HG03575 (cell line): ENCODE results near the gene SLC4A2.
"Not testable (repeated sequence)": the region's sequence is repeated elsewhere in the genome, so short reads cannot be mapped to it uniquely, and the experiment has no call there.

Experiments
- ATAC-seq: cut with Tn5 transposase; IDR thresholded peaks from one replicate; pipeline ENCODE4 v1.9.1; 2021; ENCODE audit not compliant: unreplicated experiment, insufficient number of reproducible peaks, low FRiP score; ENCODE audit errors: extremely low read depth

The SLC4A2 gene

DNA sequence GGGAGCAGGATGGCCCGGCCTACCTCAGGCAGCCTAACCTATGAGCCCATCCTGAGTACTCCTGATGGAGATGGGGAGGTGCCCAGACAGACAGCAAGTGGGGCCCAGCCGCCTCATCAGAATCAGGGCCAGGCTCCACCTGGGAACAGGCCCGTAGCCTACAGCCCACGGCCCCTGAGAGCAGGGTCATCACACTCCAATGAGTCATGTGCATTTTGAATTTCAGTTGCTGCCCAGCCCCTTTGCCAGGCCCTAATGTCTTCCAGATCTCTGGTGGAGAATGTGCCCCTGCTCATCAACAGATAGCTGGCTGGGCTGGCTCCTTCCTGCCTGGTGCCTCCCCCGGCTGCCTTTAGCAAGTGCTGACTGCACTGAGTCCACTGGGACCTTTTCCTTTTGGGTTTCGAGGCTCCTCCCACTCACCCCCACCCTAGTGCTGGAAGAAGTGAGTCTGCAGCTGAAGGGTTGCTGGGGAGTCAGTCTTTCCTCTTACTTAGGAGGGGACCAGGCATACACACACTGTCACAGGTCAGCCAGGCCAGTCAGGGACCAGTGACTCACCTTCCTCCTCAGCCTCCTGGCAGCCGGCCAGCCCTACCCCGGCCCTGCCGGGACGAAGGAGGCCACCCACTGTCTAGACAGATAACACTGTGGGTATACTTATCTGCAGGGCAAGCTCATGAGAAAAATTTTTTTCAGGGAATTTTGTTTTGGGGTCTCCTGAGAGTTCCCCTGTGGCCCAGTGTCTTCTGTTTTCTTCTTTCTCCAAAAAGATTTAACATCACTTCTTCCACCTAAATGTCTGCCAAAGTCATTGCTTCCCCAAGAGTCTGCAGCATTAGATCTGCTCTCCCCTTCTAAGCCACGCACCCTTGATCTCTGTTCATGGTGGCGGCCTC, 20.2 kb upstream of the SLC4A2 start:
- no peak for ATAC-seq

DNA sequence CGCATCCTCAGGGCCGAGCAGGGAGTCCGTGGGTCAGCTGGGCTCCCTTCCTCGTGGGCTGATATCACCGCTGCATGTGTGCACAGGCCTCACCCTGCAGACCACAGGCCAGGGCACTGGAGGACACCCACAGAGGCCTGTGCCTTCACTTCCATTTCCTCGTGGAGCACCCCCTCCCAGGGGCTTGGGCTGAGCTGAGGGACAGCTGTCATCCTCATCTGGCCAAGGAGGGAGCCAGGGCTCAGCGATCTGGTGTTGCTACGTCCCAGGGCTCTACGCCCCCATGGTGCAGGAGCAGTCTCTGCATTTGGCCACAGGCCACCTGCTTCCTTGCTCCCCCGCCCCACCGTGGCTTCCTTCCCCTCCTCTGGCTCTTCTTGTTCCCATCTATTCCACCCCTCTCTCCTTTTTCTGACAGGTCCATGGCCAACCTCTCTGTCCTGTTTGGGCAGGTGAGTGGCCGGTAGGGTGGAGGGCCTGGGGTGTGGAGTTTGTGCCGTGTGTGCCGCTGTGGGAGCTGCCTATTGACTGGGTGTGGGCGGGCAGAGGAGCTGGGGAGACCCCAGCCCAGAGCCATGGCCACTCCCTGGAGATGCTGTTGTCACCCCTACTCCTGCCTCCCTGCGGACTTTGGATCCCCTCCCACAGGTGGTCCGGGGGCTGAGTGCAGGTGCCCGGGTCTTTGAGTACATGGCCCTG, 19.4 kb upstream of the SLC4A2 start:
- no peak for ATAC-seq

DNA sequence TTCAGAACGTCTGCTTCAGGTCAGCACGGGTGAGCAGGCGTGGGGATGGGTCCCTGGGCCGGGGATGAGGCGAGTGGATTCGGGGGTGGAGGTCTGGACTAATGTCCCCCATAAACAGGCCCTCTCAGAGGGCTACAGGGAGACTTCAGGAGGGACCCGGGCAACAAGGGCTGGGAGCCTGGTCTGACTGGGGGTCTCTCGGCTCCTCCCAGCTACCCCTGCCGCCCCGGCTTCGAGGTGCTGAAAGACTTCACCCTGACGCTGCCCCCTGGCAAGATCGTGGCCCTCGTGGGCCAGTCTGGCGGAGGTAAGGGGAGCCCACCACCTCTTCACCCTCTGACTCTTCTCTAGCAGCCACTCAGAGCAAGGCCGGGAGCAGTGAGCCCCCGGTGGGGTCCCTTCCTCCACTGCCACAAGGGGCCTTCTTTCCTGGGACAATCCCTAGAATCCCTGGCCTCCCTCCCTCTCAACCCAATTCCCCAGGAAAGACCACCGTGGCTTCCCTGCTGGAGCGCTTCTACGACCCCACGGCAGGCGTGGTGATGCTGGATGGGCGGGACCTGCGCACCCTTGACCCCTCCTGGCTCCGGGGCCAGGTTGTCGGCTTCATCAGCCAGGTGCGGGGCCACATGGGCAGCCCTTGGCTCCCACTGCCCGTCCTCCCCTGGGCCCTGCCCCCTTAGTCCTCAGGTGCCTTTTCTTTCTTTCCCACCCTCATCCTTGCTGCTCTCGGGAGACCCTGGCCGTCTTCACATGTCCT, 18.6 kb upstream of the SLC4A2 start:
- no peak for ATAC-seq

DNA sequence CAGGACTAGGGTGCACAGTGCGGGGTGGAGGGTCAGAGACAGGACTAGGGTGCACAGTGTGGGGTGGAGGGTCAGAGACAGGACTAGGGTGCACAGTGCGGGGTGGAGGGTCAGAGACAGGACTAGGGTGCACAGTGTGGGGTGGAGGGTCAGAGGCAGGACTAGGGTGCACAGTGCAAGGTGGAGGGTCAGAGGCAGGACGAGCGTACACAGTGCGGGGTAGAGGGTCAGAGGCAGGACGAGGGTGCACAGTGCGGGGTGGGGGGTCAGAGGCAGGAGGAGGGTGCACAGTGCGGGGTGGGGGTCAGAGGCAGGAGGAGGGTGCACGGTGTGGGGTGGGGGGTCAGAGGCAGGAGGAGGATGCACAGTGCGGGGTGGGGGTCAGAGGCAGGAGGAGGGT, 15.9 kb upstream of the SLC4A2 start:
- not testable (repeated sequence) for ATAC-seq

DNA sequence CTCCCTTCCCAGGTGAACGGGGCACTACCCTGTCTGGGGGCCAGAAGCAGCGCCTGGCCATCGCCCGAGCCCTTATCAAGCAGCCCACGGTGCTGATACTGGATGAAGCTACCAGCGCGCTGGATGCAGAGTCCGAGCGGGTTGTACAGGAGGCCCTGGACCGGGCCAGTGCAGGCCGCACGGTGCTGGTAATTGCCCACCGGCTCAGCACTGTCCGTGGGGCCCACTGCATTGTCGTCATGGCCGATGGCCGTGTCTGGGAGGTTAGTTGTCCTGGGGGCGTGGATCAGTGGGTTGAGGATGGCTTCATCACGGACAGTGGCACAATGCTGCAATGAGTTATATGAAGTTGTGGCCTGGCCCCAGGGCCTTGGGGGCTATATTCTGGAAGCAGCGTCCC, 15.4 kb upstream of the SLC4A2 start:
- ATAC-seq = no peak

DNA sequence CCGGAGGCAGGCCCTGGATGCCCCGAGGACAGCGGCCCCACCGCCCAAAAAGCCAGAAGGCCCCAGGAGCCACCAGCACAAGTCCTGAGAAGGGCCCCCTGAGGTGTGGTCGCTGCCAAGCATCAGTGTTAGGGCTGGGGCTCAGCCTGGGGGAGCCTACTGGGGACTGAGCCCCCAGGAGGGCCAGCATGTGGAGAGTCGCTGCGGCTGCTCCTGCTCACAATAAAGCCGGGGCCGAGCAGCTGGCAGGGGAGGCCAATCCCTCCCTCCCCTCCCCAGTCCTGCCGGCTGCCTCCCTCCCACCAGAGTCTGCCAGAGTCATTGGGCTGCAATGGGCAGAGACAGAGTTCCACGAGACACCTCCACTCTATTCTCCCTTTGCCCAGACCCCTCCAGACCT, 14.1 kb upstream of the SLC4A2 start:
- no peak for ATAC-seq

DNA sequence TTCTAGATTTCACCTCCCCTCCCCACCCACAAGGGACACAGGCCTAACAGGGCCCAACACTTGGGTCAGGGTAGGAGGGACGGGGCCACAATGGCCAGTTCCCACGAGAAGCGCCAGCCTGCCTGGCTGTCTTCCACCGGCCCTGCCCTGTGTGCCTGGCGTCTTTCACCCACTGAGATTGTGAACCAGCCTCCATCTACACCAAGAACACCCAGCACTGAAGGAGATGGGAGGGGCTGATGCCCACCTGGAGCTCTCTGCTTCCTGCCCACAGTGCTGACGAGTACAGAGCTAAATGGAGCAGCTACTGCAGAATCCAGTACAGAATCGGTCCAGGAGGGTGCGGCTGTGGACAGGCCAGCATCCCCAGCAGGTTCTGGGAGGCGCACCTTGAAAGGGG, 13.4 kb upstream of the SLC4A2 start:
- ATAC-seq = no peak

DNA sequence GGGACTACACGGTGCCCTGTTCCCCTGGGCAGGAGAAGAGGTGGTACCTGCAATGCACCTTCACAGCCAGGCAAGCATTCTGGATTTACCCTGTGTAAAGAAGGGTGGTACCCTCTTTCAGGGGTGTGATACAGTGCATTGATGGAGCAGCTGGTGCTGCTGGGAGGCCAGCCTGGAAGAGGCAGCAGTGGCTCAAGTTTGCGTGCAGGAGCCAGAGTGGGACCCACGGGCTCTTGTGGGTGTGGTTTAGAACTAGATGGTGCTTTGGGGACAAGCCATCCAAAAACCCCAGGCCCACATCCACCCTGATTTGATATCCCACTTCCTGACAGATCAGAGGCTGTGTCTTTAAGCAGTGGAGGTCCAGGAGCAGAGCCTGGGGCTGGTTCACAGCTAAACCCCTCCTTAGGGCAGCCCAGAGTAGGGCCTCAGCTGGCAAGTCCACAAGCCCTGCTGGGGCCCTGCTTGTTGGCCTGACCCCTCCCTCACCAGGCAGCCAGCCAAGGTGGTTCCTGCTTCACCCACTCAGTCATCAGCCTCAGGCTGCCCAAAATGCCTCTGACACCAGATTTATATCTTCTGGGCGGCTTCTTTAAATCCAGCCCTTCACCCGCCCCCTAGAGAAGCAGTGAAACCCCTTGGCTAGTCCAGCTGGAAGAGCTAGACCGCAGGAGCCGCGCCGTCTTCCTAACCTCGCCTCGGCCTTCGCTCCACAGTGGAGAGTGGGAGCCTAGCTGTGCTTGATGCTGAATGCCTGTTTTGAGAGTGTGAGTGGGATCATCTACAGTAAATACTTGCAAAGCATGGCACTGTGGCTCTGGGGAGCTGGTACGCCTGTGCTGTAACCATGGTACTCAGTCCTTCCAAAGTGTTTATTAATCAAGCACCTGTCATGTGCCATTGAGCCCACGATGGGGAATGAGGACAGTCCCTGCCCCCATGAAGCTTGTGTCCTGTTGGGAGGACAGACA, 12.5 kb upstream of the SLC4A2 start:
- no peak for ATAC-seq

DNA sequence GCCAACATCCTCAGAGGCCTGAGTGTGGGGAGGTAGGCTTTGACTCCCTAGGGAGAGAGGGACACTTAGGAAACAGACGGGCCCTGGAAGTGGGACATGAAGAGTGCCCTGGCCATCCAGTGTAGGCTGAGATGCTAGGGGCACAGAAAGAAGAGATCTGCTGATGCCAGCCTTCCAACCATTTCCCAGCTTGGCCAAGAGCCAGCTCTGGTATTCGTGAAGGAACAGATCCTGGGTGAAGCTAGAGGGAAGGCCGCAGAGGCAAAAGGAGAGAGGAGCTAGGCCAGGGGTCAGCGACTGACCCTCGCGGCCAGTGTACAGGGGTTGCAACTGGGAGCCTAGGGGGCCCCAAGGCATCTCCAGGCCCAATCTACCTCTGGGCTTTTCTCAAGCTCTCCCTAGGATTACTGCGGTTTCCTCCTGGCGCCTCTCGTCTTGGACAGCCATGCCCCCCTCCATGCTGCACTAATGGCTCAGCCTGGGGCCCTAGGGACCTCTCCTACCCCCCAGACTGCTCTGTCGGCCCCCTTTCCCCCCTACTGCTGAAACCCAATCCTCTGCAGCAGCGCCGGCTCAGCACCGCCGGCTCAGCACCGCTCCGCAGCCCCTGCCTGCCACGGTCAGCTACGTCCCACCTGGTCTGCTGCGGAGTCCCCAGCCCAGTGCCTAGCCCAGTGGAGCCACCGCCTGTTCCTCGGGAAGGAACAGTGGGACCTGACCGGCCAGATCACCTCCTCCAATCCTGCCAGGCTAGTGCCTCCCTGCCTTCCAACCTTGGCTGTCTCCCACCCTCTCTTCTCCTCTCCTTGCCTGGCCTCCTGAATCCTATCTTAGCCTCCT, 11.2 kb upstream of the SLC4A2 start, which contains the start of gene ASIC3:
Gene ASIC3, plus strand, starts transcription at position 556 of the 840 bp plus-strand sequence. CDS start 355 bp downstream, outside the sequence.
- ATAC-seq = no peak

DNA sequence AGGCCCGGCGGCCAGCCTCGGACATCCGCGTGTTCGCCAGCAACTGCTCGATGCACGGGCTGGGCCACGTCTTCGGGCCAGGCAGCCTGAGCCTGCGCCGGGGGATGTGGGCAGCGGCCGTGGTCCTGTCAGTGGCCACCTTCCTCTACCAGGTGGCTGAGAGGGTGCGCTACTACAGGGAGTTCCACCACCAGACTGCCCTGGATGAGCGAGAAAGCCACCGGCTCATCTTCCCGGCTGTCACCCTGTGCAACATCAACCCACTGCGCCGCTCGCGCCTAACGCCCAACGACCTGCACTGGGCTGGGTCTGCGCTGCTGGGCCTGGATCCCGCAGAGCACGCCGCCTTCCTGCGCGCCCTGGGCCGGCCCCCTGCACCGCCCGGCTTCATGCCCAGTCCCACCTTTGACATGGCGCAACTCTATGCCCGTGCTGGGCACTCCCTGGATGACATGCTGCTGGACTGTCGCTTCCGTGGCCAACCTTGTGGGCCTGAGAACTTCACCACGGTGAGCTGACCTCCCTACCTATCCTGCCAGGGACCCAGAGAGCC, 10.4 kb upstream of the SLC4A2 start:
- no peak for ATAC-seq

DNA sequence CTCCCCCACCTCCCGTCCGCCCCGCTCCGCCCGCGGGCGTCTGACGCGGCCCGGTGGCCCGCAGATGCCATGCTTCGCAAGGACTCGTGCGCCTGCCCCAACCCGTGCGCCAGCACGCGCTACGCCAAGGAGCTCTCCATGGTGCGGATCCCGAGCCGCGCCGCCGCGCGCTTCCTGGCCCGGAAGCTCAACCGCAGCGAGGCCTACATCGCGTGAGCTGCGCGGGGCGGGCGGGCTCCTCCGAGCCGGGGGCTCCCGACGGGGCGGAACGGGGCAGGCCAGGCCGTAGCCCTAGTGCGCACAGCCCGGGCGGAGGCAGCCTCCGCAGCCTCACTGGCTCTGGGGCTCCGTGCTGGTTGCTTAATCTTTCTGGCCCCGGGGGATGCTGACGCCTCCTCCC, 8.3 kb upstream of the SLC4A2 start:
- ATAC-seq = no peak

DNA sequence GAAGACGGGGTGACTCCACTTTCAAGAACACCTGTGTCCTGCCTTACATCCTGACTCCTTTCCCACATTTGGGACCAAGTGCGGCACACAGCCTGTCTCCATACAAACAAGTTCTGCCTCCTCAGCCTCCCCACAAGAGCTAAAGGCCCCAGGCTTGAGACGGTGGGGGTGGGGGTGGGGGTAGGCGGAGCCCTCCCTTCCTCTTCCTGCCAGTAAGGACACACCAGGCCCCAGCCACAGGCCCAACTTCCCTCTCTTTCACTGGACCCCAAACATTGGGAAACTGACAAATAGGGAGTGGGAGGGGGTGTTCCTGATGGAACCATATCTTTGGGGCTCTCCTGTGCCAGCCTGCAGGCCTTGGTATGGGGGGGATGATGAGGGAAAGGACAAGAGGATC, 6.3 kb upstream of the SLC4A2 start:
- no peak for ATAC-seq

DNA sequence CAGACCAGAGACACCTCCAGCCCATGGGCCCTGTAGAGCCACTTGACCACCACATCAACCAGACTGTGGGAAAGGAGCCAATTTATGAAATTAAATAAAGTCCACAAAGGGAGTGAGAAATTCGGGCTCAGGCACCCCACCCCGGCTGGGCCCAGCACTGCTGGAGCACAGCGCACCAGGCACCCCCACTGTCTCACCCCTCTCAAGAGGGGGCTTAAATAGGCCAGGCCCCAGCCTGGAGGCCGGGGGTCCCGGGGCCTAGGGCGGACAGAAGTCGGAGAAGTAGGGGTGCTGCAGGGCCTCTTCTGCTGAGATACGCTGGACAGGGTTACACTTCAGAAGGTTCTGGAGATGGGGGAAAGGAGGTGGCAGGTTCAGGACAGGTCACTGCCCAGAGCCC, 5.6 kb upstream of the SLC4A2 start:
- ATAC-seq = no peak

DNA sequence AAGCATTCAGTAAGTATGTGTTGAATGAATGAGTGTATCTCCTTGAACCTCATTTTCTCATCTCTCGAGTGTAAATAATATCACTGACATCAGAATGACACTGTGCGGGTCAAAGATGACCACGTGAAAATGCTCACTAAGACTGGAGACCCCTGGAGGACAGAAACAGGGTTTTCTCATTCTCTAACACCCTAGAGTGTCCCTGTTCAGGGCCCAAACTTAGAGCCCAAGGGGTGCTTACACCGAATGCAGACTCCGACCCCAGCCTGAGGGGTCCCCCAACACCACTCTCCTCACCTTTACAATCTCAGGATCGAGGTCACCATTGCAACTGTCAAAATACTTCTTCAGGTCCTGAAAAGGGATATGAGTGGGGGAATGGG, 3.1 kb upstream of the SLC4A2 start:
- no peak for ATAC-seq

DNA sequence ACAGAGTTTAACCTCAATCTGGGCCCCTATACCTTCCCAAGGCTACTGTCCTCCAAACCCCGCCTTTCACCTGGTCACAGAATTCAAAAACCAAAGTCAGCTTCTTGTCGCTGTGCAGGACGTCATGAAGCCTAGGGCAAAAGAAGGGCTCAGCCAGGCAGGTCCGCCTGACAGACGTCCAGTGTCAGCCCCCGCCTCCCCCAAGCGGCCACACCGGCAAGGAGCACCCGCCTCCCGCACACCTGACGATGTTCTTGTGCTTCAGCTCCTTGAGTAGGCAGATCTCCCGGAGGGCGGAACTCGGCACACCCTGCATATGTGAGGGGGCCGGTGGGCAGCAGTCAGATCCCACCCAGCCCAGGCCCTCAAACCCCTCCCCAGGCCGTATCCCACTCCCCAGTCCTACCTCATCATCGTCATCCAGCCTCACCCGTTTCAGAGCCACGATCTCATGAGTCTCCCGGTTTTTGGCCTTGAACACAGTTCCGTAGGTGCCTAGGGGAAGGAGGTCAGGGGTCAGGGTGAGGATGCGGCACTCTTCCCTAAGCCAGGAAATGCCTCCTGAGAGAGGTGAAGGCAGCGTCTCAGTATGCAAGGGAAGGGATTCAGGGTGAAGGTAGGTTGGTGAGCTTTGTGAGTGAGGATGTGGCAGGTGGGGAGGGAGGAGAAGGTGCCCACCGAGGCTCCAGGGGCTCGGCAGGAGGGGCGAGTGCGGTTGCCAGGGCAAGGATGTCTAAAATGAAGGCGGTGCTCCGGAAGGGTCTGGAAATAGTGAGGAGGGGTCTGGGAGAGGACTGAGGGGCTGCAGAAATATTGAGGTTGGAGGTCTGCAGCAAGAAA, 2.5 kb upstream of the SLC4A2 start:
- no peak for ATAC-seq

DNA sequence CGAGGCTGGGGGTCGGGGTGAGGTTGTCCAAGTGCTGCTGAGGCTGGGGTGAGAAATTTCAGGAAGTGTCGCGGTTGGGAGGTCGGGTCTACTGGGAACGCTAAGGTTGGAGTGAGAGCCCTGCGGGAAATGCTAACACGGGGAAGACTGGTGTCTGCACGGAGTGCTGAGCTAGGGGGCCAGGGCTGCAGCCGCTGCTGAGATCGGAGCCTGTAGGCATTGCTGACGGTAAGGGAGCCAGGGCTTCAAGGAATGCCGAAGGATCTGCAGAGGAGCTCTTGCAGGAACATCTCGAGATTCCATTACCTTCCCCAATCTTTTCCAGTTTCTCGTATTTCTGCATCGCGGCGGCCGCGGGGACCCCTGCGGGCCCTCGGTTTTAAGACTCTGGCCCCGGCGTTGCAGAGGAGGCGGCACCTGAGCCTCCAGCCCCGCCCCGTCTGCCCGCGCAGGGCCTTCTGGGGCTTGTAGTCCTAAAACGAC, 1.8 kb upstream of the SLC4A2 start, which contains the start of gene CDK5:
Gene CDK5, minus strand, starts transcription at position 392 of the 483 bp plus-strand sequence. Its CDS starts 49 bp downstream, at position 343.
- ATAC-seq = peak; percentile 7
